Smooth muscle cell of the brain vasculature (primary cell): Measurements from ENCODE around the gene SV2C.

Experiments
- DNase-seq: peaks from one replicate; pipeline ENCODE4 v3.0.0-alpha.2; 2012; ENCODE audit warnings: low read depth, low spot score

Gene SV2C

DNA sequence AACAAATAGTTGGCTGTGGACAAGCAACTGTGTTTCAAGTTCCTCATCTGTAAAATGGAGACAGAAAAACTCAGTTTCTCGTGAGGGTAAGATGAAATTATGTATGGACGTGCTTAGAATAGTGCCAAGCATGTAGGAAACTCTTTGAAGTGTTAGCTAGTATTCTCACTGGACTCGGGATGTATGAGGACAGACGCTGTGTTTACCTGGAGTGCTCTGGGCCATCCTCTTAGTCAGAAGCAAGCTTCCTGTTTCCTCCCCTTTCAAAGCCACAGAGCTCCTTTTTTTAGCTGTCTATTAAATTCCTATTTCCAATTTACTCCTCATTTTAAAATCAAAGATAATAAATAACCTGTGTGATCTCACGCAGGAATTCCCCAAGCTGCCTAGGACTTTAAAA is 296.1 kb downstream of the SV2C start:
- no peak for DNase-seq

DNA sequence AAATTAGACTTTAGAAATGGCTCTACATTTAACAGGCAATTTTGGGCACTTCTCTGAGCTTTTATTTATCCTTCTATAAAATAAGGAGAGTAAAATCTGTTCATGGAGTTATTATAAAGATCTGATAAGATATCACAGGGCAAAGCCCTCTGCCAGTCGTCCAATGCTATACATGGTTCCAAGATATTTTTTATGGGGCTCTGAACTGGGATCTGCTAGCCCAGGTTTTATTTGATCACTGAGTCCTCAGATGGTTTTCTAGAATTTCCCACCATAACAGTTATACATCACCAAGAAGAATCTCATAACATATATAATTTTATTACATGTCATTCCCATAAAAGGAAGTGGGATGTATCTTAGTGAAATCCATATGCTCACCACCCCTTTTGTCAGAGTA is 296.7 kb downstream of the SV2C start:
- DNase-seq: no peak

- DNase-seq: no peak
Observed at GRCh38 chr5:76380346-76381066, 297.3 kb downstream of the SV2C start.

DNA sequence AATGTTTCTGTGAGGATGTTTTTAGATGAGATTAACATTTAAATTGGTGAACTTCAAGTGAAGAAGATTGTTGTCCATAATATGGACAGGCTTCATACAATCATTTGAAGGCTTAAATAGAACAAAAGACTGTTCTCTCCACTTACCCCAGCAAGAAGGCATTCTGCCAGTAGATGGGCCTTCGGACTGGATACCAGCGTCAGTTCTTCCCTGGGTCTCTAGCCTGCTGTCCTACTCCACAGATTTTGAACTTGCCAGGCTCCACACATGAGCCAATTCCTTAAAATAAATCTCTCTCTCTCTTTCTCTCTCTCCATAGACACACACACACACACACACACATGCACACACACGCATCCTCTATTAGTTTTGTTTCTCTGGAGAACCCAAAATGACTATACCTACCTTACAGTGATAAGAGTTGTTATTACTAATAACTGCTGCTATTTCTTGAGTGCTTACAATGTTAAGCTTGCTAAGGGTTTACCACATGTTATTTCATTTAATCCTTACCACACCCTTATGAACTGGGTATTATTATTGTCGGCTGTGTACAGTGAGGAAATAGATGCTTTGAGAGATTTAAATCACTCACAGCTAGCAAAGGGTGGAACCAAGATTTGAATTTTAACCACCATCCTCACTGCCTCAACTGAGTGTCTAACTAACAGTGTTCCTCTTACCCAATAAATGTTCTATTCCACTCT is 300.1 kb downstream of the SV2C start:
- no peak for DNase-seq

DNA sequence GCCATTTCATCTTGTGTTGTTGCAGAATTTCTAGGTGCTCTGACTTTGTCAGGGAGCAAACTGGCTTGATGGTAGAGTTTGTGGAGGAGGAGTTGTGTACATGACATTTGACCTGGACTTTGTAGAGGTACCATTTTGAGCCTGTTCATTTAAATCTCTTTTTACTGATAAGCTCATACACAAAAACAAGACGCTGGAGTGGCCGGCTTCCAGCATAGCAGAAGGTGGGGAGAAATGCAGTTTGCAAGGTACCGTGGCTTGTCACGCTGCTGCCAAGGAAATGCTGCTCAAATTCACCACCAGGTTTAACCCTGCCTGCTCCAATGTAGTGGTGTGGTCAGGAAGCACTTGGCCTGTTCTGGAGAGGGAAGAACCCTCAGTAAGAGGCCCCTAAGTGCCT is 301.0 kb downstream of the SV2C start:
- DNase-seq: no peak

- DNase-seq: no peak
Observed at GRCh38 chr5:76384705-76385104, 301.5 kb downstream of the SV2C start.

GRCh38 chr5:76385540-76385939 is 302.4 kb downstream of the SV2C start:
- DNase-seq: no peak

- DNase-seq: no peak
Observed at GRCh38 chr5:76386360-76386759, 303.2 kb downstream of the SV2C start.

DNA sequence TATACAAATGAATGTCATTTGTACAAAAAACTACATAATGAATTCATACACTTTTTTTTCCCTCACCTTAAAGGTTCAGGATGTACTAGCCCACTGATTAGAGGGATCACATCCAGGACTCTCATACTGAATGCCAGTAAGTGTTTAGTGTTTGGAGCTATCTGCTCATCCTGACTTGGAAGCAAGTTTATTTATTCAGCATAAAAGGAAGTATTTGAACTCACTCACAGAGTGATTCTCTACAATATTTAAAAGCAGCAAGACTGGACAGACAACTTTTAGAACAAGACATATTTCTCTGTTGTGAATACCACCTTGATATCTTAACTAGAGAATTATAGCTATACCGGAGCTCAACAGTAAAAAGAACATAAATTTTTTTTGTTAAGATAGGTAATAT is 305.1 kb downstream of the SV2C start:
- no peak for DNase-seq

GRCh38 chr5:76388791-76389512 is 305.8 kb downstream of the SV2C start:
- DNase-seq: no peak

GRCh38 chr5:76389513-76390154 is 306.5 kb downstream of the SV2C start:
- DNase-seq: peak; percentile 57

DNA sequence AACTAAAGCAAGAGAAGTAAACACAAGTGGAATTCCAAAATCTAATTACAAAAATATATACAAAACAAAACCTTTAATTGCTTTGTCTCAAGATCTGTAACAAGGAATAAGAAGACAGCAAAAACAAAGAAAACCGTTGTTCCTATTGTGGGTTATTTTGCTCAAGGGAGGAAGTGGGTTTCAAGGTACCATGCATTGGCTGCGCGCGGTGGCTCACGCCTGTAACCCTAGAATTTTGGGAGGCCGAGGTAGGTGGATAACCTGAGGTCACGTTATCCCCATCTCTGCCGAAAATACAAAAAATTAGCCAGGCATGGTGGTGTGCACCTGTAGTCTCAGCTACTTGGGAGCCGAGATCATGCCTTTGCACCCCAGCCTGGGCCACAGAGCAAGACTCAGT is 307.8 kb downstream of the SV2C start:
- DNase-seq: no peak

DNA sequence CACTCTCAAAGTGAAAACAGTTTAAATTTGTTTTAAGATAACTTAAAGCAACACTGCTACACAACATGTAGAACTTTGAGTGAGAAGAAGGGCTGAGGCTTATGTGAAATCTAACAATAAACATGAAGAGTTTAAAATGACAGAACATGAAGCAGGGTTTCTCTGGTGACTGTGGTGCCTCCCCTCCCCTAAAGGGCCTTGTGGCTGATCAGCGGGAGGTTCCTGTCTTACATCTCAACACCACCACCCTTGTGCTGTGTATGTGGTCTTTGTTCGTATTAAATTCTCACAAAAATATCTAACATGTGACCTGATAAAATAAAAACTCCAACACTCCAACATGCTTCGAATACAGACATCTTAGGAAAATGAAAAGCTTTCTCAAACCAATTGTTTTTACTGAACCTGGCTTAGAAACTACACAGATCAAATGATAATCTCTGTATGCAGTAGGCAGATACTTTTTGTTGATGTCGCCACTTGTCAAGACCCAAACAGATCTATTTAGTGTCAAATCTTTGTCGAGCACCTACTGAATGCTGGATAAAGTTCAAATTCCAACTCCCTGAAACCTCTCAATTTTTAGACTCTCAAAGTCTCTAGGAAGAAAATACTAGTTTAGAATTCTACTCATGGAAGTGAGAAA is 310.0 kb downstream of the SV2C start:
- DNase-seq: no peak

GRCh38 chr5:76397200-76397599 is 314.0 kb downstream of the SV2C start:
- no peak for DNase-seq

GRCh38 chr5:76399268-76399667 is 316.1 kb downstream of the SV2C start:
- no peak for DNase-seq

GRCh38 chr5:76400466-76400865 is 317.3 kb downstream of the SV2C start:
- no peak for DNase-seq

DNA sequence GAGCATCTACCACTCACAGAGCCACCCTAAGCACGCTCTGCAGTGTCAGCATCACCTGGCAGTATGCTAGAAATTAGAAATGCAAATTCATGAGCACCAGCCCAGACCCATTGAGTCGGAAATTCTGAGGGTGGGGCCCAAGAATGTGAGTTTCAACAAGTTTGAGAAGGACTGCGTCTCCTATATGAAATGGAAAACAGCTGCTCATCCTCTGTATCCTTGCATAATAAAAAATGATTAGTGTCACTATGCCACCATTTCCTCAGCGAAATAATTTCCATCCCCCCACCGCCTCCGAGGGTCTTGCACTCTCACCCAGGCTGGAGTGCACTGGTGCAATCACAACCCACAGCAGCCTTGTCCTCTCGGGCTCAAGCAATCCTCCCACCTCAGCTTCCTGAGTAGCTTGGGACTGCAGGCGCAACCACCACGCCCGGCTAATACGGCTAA is 318.6 kb downstream of the SV2C start:
- DNase-seq: no peak

DNA sequence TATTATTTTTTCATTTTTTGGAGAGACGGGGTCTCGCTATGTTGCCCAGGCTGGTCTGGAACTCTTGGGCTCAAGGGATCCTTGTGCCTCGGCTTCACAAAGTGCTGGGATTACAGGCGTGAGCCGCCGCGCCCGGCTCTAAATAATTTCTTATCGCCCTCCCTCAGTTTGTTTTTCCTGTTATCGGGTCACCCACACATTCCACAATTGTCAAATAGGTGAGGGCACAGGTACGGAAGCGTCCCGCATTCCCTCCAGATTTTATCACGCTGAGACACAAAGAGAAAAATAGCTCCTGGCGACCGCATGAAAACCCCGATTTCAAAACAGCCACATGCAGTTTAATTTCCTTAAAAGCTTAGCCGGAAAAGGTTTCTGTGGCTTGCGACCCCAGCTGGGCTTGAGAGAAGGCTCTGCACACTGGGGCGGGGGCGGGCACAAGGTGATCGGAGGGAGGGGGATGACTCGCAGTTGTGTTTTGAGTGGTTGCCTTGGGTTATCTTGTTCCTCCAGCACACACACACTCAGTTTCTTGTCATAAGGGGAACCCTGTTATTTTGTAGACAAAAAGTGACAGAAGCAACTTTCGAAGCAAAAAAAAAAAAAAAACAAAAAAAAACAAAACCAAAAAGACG is 319.2 kb downstream of the SV2C start:
- DNase-seq: no peak

GRCh38 chr5:76402886-76403765 is 319.9 kb downstream of the SV2C start, which contains the start of gene IQGAP2:
Gene IQGAP2 (plus strand): TSS chr5:76403285. CDS start chr5:76403546, 261 bp downstream.
- no peak for DNase-seq
